Stimulated activated CD4-positive, alpha-beta T cell treated with anti-CD3 and anti-CD28 coated beads, Interleukin-15, amount 100 ng/mL, for 24 hours (primary cell): ENCODE results near the gene MAN2A2.

ENCODE experiments used
- DNase-seq: peaks from one replicate; pipeline ENCODE4 v3.0.0-alpha.2; 2020

MAN2A2 gene

DNA sequence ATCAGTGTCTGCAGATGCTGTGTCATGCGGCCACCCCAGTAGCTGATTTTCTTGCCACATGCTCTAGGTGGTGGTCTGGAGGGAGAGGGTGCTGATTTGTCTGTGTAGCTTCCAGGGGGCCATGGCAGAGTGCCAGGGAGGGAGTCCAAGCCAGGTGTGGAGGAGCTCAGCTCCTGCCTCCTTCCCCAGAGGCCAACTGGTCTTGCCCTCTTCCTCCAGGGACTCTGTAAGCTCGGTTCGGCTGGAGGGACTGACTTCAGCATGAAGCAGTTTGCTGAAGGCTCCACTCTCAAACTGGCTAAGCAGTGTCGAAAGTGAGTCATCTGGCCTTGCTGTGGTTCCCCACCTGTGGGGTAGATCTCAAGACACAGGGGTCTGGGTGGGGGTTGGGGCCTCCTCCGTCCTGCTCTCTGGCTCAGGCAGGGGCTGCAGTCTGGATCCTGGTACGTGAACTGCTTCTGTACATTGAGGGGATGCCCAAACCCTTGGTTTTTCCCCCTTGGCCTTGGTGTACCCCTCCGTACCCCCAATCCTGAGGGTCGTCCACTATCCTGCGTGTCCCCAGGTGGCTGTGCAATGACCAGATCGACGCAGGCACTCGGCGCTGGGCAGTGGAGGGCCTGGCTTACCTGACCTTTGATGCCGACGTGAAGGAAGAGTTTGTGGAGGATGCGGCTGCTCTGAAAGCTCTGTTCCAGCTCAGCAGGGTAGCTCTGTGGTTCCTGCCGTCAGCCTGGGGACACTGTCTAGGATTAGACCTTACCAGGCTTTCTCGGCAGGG, 44.7 kb downstream of the MAN2A2 start:
- no peak for DNase-seq

DNA sequence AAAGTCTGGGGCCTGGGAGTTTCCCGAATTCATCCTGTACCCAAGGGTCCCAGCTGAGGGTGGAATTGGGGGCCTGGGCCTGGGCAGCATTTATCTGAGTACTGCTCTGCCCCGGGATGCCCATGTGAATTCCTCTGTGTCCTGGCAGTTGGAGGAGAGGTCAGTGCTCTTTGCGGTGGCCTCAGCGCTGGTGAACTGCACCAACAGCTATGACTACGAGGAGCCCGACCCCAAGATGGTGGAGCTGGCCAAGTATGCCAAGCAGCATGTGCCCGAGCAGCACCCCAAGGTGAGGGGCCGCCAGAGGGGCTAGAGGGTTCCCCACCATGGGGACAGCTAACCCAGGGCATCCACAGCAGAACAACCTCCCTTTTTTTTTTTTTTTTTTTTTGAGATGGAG, 45.4 kb downstream of the MAN2A2 start:
- DNase-seq, result no peak

GRCh38 chr15:90949979-90950675, 47.0 kb downstream of the MAN2A2 start:
- no peak for DNase-seq

DNA sequence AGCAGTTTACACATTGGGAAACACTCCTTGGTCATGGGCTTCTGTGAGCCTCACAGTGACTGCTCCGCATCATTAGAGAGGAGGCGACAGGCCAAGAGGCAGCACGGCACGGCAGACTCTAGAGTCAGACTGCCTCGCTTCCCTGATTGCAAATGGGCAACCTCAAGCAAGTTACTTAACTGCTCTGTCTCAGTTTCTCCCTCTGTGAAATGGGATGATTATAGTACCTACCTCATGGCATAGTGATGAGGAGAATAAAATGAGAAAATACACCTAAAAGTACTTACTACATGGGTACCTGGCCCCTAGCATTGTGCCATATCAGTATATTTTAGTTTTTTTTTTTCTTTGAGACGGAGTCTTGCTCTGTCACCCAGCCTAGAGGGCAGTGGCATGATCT, 47.6 kb downstream of the MAN2A2 start:
- no peak for DNase-seq

- no peak for DNase-seq
Observed at GRCh38 chr15:90952901-90953677, 50.0 kb downstream of the MAN2A2 start.

DNA sequence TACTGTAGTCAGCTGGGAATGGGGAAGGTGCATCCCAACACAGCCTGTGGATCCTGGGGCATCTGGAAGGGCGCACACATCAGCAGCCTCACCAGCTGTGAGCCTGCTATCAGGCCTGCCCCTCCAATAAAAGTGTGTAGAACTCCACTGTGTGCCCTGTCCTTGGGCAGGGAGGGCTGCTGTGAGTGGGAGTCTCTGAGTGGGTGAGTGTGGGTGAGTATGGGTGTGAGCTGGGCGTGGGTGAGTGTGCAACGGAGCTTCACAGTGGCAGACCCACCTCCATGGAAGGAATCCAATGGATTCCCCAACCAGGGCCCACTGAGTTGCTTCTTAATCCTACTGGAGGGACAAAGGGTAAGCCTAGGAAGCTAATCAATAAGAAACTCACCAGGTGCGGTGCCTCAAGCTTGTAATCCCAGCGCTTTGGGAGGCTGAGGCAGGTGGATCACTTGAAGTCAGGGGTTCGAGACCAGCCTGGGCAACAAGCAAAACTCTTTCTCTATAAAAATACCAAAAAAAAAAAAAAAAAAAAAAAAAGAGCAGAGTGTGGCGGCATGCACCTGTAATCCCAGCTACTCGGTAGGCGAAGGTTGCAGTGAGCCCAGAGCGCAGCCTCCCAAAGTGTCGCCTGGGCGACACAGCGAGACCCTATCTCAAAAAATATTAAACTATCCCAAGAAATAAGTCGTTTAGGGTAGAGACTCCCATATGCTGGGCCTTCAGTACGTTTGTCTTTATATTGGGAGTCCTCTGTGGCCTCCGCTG, 51.0 kb downstream of the MAN2A2 start:
- no peak for DNase-seq

- DNase-seq, result peak; percentile 96
Observed at GRCh38 chr15:90954712-90955623, 51.9 kb downstream of the MAN2A2 start, which contains the start of gene RCCD1. Gene RCCD1, plus strand, starts transcription at chr15:90954884. Its CDS starts 1,851 bp downstream, at chr15:90956735.

DNA sequence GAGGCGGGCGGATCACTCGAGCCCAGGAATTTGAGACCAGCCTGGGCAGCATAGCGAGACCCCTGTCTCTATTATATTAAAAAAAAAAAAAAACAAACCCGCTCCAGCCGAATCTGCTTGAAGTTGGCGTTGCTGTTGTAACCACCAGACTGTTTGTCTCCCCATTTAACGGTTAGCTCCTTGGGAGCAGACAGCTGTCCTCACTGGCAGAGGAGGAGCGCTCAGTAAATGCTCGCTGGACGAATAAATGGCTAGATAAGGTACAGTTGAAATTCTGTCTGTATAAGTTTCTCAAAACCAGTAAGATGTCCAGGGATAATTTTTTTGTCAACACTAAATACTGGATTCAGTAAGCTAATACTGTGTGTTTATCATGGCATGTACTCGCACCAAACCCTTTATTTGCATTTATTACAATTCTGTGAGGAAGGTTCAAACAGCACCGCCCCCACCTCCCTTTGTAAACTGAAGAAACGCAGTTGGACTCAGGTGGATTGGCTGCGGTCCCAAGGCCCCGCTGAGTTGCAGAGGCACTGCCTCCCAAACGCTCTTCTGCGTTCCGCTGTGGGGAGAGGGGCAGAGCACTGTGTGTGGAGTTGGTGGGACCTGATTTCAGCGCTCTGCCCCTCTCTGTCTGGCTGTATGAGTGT, 52.6 kb downstream of the MAN2A2 start:
- DNase-seq, result no peak

- peak; percentile 76 for DNase-seq
Observed at GRCh38 chr15:90956274-90957030, 53.4 kb downstream of the MAN2A2 start.

DNA sequence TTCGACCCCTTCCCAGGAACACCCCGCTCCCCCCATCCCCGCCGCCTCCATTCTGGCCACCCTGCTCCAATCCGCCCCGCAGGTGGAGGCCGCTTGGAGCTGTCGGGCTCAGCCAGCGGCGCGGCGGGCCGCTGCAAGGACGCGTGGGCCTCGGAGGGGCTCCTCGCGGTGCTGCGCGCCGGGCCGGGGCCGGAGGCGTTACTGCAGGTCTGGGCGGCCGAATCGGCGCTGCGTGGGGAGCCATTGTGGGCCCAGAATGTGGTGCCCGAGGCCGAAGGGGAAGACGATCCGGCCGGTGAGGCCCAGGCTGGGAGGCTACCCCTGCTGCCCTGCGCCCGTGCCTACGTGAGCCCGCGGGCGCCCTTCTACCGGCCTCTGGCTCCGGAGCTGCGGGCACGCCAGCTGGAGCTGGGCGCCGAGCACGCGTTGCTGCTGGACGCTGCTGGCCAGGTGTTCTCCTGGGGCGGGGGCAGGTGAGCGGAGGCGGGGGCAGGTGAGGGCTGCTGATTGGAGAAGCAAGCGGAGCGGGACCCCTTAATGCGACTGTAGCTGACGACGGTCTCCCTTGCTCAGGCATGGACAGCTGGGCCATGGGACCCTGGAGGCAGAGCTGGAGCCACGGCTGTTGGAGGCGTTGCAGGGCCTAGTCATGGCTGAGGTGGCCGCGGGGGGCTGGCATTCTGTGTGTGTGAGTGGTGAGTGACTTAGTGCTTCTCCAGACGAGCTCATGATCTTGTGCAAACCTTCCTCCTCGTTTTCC, 54.1 kb downstream of the MAN2A2 start:
- DNase-seq, result no peak

- DNase-seq, result no peak
Observed at GRCh38 chr15:90957791-90958190, 54.7 kb downstream of the MAN2A2 start.

- DNase-seq, result no peak
Observed at GRCh38 chr15:90959028-90959595, 56.0 kb downstream of the MAN2A2 start.

DNA sequence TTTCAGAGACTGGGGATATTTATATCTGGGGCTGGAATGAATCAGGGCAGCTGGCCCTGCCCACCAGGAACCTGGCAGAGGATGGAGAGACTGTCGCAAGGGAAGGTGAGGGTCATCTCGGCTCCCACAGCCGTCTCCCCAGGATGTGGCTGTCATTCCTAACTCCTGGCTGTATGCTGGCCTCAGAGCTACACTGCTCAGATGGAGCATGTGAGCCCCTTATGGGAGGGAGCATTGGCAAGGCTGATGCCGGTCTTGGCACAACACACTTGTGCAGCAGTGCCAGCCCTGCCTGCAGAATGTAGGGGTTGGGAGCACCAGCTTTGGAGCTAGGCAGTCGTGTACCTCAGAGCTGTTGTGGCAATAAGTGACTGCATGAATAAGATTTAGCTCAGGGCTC, 56.8 kb downstream of the MAN2A2 start:
- no peak for DNase-seq

DNA sequence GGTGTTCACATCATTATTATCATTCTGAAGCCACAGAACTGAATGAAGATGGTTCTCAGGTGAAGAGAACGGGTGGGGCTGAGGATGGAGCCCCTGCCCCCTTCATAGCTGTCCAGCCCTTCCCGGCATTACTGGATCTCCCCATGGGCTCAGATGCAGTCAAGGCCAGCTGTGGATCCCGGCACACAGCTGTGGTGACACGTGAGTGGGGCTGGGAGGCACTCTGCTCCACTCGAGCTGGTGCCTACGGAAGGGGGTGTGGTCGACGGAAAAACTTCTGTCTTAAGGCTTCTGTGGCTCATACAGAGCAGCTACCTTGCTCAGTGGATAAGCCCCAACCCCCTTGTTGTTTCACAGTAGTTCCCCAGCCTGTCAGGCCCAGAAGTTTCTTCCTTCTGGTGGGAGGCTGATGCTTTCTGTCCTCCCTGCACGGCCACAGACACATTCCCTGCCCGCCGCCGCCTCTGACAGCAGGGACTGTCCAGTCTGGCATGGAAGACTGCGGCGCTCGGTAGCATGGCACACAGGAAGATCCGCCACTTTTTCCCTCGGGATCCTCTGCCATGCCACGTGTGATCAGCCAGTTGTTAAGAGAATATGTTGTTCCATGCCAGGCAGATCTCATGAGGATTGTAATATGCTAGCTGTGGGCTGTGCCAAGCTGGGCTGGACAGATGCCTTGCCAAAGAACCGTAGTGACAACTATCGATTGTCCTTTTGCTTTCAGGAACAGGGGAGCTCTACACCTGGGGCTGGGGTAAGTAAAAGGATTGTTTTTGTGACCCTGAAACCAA, 57.4 kb downstream of the MAN2A2 start:
- DNase-seq, result no peak

DNA sequence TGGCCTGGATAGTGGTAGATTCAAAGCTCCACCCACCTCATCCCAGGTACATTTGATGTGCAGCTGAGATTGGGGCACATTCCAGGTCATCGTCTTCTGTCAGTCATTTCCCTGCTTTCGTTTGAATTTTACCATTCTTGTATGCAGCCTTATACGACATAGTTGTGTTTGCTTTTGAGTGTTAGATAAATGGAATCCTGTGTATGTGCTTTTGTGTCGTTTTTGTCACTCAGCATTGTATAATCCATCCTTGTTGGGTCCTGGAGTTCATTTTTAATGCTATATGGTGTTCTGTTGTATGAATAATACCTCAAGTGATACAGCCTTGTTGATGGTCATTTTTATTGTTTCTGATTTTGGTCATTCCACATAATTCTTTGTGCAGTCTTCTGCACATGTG, 58.9 kb downstream of the MAN2A2 start:
- no peak for DNase-seq

- DNase-seq, result no peak
Observed at GRCh38 chr15:90966262-90966661, 63.2 kb downstream of the MAN2A2 start.

DNA sequence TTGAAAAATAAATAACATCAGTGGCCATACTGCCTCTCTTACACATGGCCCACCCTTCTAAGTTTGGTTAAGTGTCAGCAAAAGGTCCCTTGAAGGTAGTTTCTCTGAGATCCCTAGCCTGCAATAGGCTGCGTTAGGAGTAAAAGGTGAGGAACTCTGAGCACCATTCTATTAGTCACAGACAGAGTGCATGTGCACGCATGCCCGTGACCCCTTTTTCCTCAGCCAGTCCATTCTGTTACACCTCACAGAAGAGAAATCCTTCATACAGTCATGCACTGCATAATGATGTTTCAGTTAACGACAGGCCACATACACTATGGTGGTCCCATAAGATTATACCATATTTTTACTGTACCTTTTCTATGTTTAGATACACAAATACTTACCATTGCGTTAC, 64.1 kb downstream of the MAN2A2 start:
- DNase-seq, result no peak

DNA sequence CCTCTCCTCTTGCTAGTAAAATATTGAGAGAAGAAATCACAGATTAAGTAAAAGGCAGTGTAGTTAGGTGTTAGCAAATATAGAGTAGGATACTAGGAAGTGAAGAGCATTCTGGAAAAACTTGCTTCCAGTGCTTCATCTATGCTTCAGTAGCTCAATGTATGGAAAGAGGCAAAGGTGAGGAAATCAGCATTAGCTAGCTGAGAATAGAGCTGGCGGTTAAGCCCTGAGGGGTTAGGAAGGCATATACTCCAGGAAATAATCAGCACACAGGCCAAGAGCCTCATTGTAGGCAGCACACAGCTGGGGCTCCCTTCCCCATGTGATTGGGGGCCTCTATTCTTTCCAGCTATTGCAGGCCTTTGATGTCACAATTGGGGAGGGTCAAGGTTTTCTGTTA, 65.3 kb downstream of the MAN2A2 start:
- DNase-seq, result no peak
